HepG2 (cell line): Measurements from ENCODE around the gene TBCD. TPM values are rescaled to one million over a fixed set of nuclear protein-coding genes. Genes with fewer than 3 reads are reported as not detected.

Experiments used
- BCLAF1 ChIP-seq: fragments of 450-650 bp; IDR thresholded peaks from 2 replicates; pipeline ENCODE4 v1.6.1; 2017; ENCODE audit warnings: mild to moderate bottlenecking
- DMAP1 ChIP-seq: IDR thresholded peaks from 2 replicates; pipeline ENCODE4 v1.6.1; 2016
- DNMT1 ChIP-seq: sonication (generic); formaldehyde crosslinking; IDR thresholded peaks from 2 replicates; pipeline ENCODE4 v1.5.1; 2020; ENCODE audit warnings: mild to moderate bottlenecking, missing genetic modification reagents
- HDAC2 ChIP-seq: sonication (generic); formaldehyde crosslinking; IDR thresholded peaks from 2 replicates; pipeline ENCODE4 v1.4.0; 2020; ENCODE audit warnings: missing genetic modification reagents
- LCORL ChIP-seq, 2 experiments: fragments of 450-650 bp in 1 of 2; sonication (generic) in 1 of 2; formaldehyde crosslinking in 1 of 2; IDR thresholded peaks; 2 replicates each; pipeline versions ENCODE4 v1.5.0 to v1.6.1; 2017 to 2020; ENCODE audit warnings: antibody characterized with exemption in 1 of 2, missing genetic modification reagents in 1 of 2
- RAD21 ChIP-seq: fragments of 450-650 bp; formaldehyde crosslinking; IDR thresholded peaks from 2 replicates; pipeline ENCODE4 v1.5.0; 2020; ENCODE audit warnings: mild to moderate bottlenecking
- RFX3 ChIP-seq: IDR thresholded peaks from 2 replicates; pipeline ENCODE4 v1.6.1; 2016; ENCODE audit warnings: missing biosample characterization, missing genetic modification reagents
- SNAPC2 ChIP-seq: sonication (generic); formaldehyde crosslinking; IDR thresholded peaks from 2 replicates; pipeline ENCODE4 v1.8.1; 2022; ENCODE audit warnings: mild to moderate bottlenecking, missing genetic modification reagents
- STAT5B ChIP-seq: sonication (generic); formaldehyde crosslinking; IDR thresholded peaks from 2 replicates; pipeline ENCODE4 v1.4.0; 2020; ENCODE audit warnings: missing genetic modification reagents
- ZNF318 ChIP-seq: sonication (generic); formaldehyde crosslinking; IDR thresholded peaks from 2 replicates; pipeline ENCODE4 v1.4.0; 2020; ENCODE audit warnings: mild to moderate bottlenecking, missing genetic modification reagents
- ZNF337 ChIP-seq: sonication (generic); formaldehyde crosslinking; IDR thresholded peaks from 2 replicates; pipeline ENCODE4 v1.5.1; 2020; ENCODE audit warnings: missing genetic modification reagents, low read depth, mild to moderate bottlenecking, borderline replicate concordance
- ZNF343 ChIP-seq: sonication (generic); formaldehyde crosslinking; IDR thresholded peaks from 2 replicates; pipeline ENCODE4 v1.4.0; 2020; ENCODE audit warnings: mild to moderate bottlenecking, missing genetic modification reagents
- ZNF687 ChIP-seq: sonication (generic); formaldehyde crosslinking; IDR thresholded peaks from 2 replicates; pipeline ENCODE4 v1.5.1; 2020; ENCODE audit warnings: mild to moderate bottlenecking, missing genetic modification reagents, moderate library complexity
- polyA plus RNA-seq, 8 experiments: library from polyadenylated mRNA; depleted of rRNA in 3 of 8; stranded (reverse) in 7 of 8; unstranded in 1 of 8; fragments of >200 nt; fragmentation: Illumina TruSeq in 4 of 8; extraction: Trizol in 4 of 8; gene quantifications; 2 replicates each; pipeline versions ENCODE4 v1.2.1 to v1.2.3, GENCODE V29; 2011 to 2016; ENCODE audit warnings: low read depth in 4 of 8, missing spikeins in 1 of 8, mixed read lengths in 1 of 8; ENCODE audit not compliant: insufficient read depth in 1 of 8
- total RNA-seq, 5 experiments: library from RNA; depleted of rRNA; stranded (reverse); fragments of >200 nt; fragmentation: Illumina TruSeq; extraction: Trizol; gene quantifications; 2 replicates each; pipeline ENCODE4 v1.2.3, GENCODE V29; 2016; ENCODE audit warnings: low read depth in 1 of 5

The TBCD gene
- total and polyA plus RNA-seq, 2 of the 13 experiments (the other 11 are each of a cell fraction or from before 2014, with no cell fraction given) = 33.9 to 54.8 TPM

GRCh38 chr17:82710499-82711232 is 41.2 kb upstream of the TBCD start (continued):
- TF ChIP-seq ZNF318 (CRISPR knock-in tag) (no peak), RFX3 (CRISPR knock-in tag) (no peak), HDAC2 (CRISPR knock-in tag) (no peak), ZNF343 (no peak), SNAPC2 (CRISPR knock-in tag) (no peak), DMAP1 (CRISPR knock-in tag) (0 out of 2 replicates have a peak, but pooled peaks have one; percentile 14), RAD21 (peak; percentile 15; the same call in 1 of the 2 replicates), ZNF337 (CRISPR knock-in tag) (no peak), ZNF687 (CRISPR knock-in tag) (peak; percentile 45; the same call in 1 of the 2 replicates), DNMT1 (CRISPR knock-in tag) (no peak), LCORL (IDR thresholded peaks at IDR 0.05) (no peak), LCORL (CRISPR knock-in tag; IDR thresholded peaks at IDR 0.05) (no peak), STAT5B (CRISPR knock-in tag) (no peak), BCLAF1 (no peak)
- TF ChIP-seq, all 625 proteins: peak for 20
